Pulmonary artery endothelial cell (primary cell): ENCODE results near the gene TRIM10. TPM values are rescaled to one million over a fixed set of nuclear protein-coding genes. Genes with fewer than 3 reads are reported as not detected.
"Not testable (repeated sequence)": the region's sequence is repeated elsewhere in the genome, so short reads cannot be mapped to it uniquely, and the experiment has no call there.

Experiments used
- DNase-seq: peaks from one replicate; pipeline ENCODE4 v3.0.0-alpha.2; 2011; ENCODE audit warnings: low read depth, low spot score
- total RNA-seq: library from RNA; depleted of rRNA; stranded (reverse); fragments of >200 nt; gene quantifications from 2 replicates; pipeline ENCODE4 v1.2.3, GENCODE V29; 2014

TRIM10 gene
- total RNA-seq, 1 donor from 2014 or later: not detected

DNA sequence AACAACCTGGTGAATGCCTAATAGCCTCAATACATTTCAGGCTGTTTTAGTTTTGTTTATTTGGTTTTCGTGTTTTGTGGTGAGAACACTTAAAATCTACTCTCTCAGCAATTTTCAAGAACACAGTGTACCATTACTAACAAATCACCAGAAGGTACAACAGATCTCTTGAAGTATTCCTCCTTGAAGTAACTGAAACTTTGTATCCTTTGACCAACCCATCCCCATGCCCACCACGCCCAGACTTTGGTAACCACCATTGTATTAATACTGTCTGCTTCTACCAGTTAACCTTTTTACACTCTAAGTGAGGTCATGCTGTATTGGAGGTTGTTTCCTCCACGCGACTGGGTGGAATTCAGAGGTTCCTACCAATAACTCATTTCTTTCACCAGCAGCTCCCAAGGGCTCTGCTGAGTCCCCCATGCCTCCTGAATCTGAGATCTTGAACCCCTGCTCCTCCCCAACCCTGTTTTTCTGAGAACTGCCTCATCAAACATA lies 30.8 kb downstream of the TRIM10 start:
- no peak for DNase-seq

DNA sequence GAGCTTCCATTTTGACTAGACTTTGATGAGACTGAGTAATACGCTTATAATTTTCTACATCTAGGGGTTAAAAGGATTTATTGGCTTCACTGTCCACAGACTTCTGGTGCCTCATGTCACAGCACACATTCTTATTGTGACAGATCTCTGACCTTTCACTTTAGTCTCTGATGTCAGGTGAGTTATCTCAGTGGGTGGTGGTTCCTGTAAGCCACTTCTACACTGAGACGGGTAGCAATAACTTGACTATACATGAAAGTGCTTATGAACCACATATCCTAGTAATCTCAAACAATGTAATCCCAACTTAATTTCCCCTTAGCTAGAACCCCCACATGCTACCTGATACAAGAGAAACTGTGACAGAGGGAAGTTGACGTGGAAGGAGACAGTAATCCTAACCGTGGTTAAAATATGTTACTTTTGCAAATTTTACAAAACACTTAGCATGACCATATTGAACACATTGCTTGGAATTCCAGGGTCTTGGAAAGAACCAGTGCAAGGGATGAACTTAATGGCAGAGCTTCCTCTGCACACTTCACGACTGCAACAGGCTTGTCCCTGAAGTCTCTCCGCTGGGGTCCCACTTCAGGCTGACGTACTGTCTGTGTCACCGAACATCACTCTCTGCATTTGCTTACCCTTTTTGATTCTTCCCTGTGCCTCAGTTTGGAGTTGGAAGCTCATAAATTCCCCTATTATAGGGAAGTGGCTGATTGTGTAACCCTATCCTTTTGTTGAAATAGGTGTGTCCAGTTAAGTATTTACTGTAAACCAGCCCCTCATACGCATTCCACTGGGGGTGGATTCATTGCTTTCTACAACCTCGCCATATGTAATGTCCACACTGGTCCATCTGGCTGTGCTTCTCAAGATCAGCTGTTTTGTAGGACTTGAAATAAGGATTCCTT lies 31.5 kb downstream of the TRIM10 start:
- DNase-seq: no peak

GRCh38 chr6:30127238-30128093 lies 33.5 kb downstream of the TRIM10 start:
- DNase-seq: no peak

DNA sequence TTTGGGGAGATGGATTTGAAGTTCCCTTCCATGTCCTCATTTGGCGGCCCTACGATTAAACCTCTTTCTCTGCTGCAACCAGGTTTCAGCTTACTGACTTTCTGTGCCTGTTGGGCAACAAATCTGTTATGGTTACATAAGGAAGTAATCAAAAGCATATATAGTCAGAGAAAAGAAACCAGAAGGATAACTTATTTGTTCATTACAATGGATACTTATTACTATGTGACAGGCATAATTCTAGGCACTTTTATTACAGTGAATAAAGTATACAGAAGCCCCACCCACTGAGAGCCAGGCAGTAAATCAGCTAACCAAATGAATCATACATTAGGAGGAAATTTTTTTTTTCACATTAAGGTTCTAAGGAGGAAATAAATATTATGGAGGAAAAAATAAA lies 38.5 kb downstream of the TRIM10 start:
- DNase-seq: no peak

GRCh38 chr6:30121446-30122366 lies 39.3 kb downstream of the TRIM10 start:
- no peak for DNase-seq

DNA sequence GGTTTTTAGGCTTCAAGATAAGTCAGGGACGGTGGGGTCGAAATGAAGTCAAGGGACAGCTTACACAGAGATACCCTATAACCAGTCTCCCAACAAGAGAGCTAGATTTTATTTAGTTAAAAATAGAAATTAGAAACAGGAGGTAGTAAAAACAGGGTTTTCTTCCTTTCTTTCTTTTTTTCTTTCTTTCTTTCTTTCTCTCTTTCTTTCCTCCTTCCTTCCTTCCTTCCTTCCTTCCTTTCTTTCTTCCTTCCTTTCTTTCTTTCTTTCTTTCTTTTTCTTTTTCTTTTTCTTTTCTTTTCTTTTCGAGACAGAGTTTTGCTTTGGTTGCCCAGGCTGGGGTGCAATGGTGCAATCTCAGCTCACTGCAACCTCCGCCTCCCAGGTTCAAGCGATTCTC lies 42.3 kb downstream of the TRIM10 start:
- DNase-seq: not testable (repeated sequence)

DNA sequence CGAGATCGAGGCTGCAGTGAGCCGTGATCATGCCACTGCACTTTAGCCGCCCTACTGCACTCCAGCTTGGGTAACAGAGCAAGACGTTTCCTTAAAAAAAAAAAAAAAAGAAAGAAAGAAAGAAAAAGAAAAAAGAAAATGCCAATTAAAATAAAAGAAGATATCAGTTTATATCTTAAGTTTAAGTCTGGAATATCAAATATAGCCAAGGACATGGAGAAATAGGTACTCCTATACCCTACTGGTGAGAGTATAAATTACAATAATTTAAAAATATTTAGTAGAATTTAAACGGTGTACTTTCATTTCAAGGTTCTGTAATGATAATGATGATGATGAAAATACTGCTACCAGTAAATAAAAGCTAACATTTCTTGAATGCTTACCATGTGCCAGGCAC lies 44.3 kb downstream of the TRIM10 start:
- DNase-seq: no peak

GRCh38 chr6:30113841-30114240 lies 47.2 kb downstream of the TRIM10 start:
- DNase-seq: no peak

- DNase-seq: no peak
Measured at GRCh38 chr6:30113003-30113759, 47.8 kb downstream of the TRIM10 start, which contains the start of gene TRIM31. TRIM31 (minus strand) TSS chr6:30113090; CDS start chr6:30112805, 285 bp downstream.

DNA sequence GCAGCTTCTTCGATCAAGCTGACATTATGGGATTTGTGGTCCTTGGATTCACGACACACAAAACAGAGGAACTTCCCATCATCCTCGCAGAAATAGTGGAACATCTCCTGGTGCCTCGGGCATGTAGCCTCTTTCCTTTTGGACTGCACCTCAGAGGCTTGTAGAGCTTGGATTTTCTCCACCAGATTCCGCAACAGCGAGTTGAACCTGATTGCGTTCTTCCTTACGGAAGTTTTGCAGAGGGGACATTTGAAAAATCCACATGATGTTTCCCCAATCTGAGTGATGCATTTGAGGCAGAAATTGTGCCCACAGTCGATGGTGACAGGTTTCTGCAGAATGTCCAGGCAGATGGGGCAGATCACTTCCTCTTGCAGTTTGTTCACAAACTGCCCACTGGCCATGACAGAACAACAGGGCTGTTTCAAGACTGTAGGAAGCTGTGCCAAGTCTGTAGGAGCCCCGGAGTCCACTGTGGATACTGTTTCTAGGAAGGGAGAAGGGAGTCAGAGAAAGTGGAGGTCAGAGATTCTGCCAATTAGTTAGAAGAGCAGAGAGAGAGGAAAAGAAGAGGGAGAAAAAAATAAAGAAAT lies 48.5 kb downstream of the TRIM10 start:
- no peak for DNase-seq

DNA sequence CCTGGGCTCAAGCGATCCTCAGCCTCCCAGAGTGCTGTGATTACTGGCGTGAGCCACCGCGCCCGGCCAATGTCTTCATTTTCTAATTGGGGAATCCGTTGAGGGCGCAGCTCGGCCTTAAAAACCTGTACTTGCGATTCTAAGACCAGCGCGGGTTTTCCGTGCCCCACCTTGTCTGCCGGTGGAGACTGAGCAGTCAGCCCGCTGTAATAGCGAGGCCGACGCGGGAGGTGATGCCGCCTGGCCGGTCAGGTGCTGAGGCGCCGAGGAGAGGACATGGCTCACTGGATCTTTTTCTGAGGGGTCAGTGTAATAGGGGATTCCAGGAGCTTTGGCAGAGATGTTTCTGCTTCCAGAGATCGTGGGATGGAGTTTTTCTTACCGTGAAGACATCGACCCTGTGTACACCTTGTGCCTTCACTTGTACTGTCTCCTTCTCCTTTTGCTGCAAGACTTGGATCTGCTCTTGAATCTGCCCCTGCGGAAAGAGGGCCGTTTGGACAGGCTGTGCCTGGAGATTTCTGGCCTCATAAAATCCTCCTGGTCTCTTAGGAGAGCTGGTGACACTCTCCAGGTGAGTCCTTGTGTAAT lies 49.6 kb downstream of the TRIM10 start:
- DNase-seq: no peak

DNA sequence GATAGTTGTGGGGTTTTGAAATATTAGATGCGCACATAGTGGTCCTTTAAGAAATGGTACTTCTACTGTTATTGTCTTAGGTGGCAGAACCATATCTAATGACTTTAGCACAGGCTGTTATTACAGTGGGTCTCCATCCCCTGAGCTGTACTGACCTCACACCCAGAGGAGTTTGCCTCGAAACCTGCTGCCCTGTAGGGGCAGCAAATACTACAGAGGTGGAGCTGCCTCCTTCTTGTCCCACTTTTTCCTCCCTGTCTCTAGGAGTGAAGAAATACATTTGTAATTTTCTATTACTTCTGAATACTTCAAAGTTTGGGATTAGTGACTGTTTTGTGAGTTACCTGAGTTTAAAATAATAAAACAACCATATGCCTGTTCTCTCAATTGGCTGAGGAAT lies 56.4 kb downstream of the TRIM10 start:
- DNase-seq: no peak

DNA sequence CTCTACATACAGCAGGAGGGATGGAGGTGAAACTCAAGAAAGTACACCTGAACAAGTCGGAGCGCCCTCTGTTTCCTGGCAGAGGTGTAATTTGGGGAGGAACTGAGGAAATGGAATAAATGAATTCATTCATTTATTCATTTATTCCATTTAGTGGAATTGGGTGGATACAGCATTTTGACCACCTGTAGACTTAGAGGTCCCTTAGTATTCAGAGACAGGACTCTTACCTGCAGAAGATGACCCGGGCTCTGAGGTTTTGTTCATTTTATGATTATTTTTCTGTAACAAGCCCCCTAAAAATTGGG lies 57.2 kb downstream of the TRIM10 start:
- no peak for DNase-seq

GRCh38 chr6:30102970-30103871 lies 57.8 kb downstream of the TRIM10 start:
- peak; percentile 54 for DNase-seq

- no peak for DNase-seq
Measured at GRCh38 chr6:30102414-30102969, 58.5 kb downstream of the TRIM10 start.
